Activated naive CD8-positive, alpha-beta T cell treated with anti-CD3 and anti-CD28 coated beads, Interleukin-2, amount 50 U/mL, for 16 hours (primary cell): ENCODE measurements around the gene AMZ2.
A peak's percentile ranks its signal among the peaks of the same experiment; 100 is the strongest.
"Not testable (repeated sequence)": the region's sequence is repeated elsewhere in the genome, so short reads cannot be mapped to it uniquely, and the experiment has no call there.

ENCODE experiments used
- DNase-seq: peaks from one replicate; pipeline ENCODE4 v3.0.0-alpha.2; 2020; ENCODE audit warnings: low read depth, low spot score

The AMZ2 gene, protein sequence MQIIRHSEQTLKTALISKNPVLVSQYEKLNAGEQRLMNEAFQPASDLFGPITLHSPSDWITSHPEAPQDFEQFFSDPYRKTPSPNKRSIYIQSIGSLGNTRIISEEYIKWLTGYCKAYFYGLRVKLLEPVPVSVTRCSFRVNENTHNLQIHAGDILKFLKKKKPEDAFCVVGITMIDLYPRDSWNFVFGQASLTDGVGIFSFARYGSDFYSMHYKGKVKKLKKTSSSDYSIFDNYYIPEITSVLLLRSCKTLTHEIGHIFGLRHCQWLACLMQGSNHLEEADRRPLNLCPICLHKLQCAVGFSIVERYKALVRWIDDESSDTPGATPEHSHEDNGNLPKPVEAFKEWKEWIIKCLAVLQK

DNA sequence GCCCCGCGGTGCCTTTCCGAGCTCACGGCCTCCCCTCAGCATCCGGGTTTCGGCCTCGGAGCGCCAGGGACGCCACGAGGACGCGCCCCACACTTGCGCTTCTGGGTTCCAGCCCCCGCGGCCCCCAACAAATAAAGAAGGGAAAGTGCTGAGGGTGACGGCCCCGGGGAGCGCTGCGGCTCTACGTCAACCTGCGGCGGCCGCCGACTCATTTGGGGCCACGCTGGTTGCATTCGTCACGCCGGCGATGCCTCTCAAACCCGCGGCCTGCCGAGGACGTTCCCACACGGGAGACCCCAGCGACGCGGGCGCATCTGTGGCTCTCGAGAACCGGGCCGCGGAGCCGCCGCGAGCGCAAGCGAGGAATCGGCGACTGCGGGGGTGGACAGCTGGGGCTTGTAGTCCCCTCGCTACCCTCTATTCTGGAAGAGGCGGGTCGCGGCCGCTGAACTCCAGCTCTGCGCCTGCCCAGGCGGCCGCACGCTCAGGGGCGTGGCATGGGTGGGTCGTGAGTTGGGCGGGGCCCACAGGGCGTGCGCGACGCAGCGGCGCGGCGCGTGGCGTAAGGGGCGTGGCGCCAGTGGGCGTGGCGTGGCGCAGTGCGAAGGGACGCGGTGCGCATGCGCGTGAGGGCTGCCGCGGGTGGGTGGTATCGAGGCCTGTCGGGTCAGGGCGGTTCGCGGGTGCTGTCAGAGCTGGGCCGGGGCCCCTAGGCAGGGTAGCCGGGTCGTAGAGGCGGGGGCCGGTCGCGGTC, at the start of gene AMZ2:
Gene AMZ2, plus strand, starts transcription at position 599 of the 754 bp plus-strand sequence. CDS start 2,145 bp downstream, outside the sequence.
- DNase-seq, result peak; percentile 89

DNA sequence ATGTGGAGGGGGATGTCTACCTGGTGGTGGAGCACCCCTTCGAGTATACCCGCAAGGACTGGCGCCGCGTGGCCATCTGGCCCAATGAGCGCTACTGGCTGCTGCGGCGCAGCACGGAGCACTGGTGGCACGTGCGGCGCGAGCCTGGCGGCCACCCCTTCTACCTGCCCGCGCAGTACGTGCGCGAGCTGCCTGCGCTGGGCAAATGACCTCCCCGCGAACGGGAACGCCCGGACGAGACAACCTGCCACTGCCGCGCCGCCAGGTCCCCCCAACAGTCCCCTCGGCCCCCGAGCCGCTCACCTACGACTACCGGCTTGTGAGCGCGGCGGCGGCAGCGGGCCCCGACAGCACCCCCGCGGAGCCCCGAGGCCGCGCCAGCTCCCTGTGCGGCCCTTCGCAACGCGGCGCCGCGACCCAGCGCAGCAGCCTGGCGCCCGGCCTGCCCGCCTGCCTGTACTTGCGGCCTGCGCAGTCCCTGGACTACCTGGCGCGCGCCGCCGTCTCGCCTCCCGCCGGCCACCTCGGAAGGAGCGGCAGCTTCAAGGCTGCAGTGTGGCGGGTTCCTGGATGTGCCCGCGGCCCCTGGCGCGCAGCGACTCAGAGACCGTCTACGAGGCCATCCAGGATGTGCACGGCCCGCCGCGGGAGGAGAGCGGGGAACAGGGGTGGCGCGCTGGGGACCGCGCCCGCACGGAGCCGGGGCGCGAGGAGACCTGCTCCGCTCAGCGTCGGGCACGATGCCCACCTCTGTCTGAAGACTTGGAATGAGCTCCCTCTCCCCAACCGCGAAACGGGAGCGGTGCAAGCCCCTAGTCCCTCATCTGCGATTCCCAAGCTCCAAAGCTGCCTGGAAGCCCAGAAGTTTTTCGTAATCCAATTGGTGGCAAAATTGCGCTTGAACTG, 48.7 kb upstream of the AMZ2 start:
- DNase-seq, result no peak

DNA sequence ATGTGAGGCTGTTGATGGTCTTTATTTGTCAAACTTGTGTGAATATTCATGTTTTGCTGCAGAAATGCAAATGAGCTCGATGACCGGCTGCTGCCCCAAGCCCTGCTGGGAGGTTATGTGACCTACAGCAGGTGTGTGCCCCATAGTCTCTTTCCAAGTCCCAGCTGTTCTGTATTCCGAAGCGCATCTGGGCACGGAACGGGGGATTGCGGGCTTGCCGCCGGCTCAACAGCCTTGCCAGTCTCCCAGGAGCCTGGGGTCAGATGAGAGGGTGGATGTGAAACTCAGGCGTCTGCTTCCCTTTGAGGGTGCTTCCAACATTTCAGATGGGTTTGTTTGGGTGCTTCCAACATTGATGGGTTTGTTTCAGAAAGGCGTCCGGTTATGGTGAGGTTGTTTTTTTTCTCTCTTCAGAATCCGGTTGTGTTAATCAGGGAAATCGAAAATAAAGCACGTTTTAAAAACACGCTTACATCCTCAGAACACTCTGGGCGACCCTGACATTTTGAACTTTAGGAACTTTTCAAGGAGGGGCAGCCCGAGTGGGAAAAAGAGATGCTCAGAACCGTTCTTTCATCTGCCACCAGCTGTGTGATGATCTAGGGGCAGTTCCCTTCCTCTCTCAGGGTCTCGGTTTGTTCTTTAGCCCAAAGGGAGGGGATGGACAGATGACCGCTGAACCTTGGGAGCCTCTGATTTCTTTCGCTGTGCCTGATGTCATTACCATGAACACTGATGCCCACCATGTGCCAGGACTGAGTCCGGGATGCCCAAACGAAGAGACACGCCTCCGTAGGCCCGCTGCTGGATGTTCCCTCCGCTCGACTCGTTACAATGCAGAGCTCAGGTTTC, 47.8 kb upstream of the AMZ2 start:
- no peak for DNase-seq

DNA sequence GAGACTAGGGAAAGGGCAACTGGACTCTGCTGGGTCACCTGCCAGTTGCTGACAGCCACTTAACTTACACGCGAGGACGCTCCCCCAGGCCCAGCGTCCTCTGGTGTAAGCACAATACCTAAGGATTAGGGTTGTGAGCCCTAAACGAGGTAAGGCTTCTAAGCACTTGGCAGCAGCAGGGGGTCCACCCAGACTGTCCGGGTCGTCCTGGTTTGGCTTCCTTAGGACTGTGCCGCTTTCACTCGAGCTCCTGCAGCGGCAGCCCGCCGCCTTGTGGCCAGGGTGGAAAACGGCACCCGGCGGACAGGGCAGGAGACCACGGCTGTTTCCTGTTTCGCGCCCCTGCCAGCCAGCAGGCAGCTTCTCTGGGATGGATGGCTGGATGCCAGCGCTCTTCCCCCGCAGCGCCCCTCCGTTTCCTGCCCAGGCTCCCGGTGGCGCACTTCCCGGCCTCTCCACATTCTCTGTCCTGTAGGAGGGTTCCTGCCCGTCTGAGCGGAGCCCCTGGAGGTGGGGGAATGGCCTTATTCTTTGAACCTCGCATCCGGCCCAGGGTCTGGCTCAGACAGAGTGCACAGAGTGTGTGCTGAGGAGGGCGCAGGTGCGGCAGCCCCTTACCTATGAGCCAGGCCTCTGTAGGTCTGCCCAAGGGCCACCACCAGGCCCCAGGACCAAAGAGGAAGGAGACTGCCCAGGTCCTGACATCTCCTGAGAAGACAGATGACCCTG, 47.0 kb upstream of the AMZ2 start:
- DNase-seq, result peak; percentile 52

DNA sequence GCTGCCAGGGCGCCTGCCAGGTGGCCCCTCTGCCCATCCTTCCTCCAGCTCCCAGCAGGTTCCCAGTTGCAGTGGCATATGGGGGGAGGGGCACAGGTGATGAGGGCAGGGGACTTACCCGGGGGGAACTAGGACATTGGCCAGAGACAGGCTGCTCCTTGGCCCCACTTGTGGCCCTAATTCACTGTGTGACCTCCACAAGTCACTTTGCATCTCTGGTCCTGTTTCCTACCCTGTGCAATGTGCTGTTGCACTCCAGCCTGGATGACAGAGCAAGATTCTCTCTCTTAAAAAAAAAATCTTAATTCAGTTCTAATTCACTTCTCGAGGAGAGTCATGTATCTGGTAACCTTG, 46.4 kb upstream of the AMZ2 start:
- not testable (repeated sequence) for DNase-seq

DNA sequence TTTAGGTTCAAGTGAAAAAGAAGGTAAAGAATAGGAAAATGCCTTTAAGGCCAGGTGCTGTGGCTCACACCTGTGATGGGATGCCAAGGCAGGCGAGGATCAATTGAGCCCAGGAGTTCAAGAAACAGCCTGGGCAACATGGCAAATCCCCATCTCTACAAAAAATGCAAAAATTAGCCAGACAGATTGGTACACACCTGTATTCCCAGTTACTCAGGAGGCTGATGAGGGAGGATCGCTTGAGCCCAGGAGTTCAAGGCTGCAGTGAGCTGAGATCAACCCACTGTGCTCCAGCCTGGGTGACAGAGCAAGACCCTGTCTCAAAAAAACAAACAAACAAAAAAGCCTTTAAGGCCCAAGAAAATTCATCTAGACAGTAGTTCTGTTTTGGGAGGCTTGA, 45.5 kb upstream of the AMZ2 start:
- not testable (repeated sequence) for DNase-seq

DNA sequence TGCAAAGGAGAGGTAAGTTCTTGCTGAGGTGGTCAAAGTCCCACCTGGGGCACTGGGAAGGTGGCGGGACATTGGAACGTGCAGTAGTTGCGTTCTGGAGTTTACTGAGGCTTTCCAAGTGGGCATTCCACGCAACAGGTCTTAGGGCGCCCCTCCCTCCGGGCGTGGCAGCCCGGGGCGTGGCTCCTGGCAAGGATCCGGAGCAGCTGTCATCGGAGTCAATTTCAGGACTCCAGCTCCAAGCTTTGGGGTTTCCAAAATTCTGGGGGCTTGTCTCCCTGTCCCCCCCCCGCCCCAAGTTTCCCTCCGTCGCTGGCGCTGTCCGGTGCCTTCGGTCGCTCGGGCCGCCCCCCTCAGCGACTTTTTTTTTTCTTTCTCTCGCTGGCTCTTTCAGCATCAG, 43.1 kb upstream of the AMZ2 start:
- no peak for DNase-seq

DNA sequence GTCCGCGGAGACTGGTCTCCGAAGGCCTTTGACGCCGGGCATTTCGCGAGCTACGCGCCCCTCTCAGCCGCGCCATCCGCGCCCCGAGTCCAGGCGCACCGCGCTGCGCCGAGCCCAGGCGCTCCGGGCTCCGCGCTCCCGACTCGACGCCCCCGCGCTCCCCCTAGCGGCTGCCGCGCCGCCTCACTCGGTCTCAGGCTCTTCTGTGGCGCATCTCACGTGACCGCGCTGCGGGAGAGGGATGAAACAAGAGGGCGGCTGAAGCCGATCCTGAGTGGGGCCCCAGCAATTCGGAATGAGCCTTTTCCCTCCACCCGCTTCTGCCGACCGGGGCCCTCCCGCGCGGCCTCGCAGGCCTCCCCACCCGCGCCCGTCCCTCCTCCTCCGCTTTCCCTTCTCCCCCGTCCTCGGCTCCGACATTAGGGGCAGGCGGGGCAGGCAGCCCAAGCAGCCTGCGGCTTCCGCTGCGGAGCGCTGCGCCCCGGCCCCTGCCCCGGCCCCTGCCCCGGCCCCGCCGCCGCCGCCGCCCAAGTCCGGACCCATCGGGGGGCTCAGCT, 42.5 kb upstream of the AMZ2 start:
- DNase-seq, result peak; percentile 77

DNA sequence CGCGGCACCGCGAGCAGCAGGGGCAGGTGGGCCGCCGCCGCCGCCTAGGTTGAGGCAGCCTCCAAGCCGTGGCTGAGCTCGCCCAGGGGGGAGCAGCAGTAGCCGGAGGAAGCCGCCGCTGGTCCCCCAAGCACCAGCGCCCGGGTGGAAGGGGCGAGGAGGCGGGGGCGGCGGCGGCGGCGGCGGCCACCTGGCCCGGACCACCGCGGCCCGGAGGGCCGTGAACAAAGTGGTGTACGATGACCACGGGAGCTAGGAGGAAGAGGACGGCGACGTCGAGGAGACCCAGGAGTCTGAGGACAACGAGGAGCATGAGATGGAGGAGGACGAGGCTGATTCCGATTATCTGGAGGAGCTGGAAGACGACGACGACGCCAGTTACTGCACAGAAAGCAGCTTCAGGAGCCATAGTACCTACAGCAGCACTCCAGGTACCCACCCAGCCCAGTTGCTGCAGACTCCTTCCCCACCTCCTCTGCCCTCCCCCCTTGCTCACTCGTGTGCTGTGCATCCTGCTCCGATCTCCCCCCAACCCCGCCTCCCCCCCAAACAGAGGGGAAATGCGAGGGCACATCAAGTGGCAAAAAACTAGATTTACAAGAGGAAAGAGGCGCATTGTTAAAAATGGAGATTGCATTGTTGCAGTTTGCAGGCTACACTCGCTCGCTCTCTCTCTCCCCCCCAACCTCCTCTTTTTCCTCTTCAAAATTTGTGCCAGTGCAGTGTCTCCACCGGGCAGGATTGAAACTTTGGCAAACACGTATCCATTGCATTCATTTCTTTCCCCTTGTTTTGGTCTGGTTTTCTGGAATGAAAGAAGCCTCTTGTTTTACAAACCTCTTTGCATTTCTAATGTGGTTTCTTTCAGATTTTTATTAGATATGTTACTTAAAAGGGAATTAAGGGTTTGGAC, 41.8 kb upstream of the AMZ2 start:
- DNase-seq, result no peak

DNA sequence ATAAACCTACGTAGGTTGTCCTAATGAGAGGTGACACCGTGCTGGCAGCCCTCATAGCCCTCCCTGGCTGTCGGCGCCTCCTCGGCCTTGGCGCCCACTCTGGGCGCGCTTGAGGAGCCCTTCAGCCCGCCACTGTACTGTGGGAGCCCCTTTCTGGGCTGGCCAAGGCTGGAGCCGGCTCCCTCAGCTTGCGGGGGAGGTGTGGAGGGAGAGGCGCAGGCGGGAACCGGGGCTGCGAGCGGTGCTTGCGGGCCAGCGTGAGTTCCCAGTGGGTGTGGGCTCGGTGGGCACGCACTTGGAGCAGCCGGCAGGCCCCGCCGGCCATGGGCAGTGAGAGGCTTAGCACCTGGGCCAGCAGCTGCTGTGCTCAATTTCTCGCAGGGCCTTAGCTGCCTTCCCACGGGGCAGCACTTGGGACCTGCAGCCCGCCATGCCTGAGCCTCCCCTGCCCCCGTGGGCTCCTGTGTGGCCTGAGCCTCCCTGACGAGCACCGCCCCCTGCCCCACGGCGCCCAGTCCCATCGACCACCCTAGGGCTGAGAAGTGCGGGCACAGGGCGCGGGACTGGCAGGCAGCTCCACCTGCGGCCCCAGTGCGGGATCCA, 40.1 kb upstream of the AMZ2 start:
- DNase-seq, result no peak

DNA sequence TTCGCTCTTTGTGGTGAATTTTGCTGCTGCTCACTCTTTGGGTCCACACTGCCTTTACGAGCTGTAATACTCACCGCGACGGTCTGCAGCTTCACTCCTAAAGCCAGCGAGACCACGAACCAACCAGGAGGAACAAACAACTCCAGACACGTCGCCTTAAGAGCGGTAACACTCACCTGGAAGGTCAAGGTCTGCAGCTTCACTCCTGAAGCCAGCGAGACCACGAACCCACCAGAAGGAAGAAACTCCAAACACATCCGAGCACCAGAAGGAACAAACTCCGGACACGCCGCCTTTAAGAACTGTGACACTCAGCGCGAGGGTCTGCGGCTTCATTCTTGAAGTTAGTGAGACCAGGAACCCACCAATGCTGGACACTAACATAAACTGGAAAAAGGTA, 39.2 kb upstream of the AMZ2 start:
- not testable (repeated sequence) for DNase-seq

DNA sequence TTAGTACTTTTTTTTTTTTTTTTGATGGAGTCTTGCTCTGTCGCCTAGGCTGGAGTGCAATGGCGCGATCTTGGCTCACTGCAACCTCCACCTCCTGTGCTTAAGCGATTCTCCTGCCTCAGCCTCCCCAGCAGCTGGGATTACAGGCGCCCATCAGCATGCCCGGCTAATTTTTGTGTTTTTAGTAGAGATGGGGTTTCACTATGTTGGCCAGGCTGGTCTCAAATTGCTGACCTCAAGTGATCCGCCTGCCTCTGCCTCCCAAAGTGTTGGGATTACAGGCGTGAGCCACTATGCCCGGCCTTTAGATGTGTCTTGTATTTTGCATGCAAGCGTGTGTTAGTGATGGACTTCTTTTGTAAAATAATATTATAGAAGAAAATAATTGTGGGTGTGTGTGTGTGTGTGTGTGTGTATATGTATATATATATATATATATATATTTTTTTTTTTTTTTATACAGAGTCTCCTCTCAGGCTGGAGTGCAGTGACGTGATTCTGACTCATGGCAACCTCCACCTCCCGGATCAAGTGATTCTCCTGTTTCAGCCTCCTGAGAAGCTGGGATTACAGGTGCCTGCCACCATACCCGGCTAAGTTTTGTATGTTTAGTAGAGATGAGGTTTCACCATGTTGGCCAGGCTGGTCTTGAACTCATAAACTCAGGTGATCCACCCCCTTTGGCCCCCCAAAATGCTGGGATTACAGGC, 38.5 kb upstream of the AMZ2 start:
- not testable (repeated sequence) for DNase-seq

DNA sequence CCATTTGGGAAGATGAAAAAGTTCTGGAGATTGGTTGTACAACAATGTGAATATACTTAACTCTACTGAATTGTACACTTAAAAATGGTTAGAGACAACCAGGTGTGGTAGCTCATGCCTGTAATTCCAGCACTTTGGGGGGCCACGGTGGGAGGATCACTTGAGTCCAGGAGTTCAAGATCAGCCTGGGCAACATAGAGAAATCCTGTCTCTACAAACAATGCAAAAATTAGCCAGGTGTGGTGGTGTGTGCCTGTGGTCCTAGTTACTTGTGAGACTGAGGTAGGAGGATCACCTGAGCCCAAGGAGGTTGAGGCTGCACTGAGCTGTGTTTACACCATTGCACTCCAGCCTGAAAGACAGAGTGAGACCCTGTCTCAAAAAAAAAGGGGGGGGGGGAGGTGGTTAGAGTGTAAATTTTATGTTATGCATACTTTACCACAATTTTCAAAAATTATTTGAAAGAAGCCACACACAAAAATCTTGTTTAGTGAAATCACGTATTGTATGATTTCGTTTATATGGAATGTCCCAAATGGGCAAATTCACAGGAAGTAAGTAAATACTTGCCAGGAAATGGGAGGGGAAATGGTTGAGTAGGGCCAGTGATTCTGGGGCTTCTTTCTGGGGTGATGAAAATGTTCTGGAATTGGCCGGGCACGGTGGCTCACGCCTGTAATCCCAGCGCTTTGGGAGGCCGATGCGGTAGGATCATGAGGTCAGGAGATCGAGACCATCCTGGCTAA, 37.1 kb upstream of the AMZ2 start:
- DNase-seq, result no peak

DNA sequence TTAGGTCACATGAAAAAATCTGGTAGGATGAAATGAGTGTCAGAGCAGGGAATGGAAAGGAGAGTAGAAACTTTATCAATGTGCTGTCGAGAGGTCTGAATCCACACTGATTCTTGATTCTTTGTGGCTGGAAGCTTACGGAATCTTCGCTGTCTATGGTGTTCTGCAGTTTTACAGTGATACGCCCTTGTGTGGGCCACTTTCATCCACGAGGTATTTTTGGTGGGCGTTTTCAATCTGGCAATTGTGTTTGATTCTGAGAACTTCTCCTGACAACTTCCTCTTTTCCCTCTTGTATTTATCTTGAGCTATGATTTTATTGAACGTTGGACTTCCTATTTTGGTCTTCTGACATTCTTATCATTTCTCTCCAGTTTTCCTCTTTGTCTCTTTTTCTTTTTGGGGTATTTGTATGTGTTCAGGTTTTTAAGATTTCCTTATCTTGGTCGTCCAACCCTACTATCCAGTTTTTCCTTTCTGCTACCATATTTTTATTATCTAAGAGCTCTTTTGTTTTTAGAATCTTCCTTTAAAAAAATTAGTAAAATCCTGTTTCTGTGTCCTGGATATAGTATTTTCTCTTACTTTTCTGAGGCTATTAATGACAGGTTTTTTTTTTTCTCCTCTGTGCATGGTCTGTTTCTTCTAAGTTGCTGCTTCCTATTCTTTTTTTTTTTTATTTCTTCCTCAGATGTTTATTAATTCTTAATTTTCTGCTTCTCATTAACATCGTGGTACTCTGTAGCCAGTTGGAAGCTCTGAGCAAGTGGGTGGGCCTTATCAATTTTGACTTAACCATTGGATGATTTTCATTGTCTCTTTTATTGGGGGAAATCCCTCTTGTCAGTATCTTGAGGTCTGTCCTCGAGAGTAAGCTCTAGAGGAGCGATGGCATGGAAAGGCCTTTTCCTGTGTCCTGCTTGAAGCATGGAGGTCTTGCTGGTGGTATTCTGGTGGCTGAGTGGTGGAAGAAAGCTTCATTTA, 34.1 kb upstream of the AMZ2 start:
- not testable (repeated sequence) for DNase-seq

DNA sequence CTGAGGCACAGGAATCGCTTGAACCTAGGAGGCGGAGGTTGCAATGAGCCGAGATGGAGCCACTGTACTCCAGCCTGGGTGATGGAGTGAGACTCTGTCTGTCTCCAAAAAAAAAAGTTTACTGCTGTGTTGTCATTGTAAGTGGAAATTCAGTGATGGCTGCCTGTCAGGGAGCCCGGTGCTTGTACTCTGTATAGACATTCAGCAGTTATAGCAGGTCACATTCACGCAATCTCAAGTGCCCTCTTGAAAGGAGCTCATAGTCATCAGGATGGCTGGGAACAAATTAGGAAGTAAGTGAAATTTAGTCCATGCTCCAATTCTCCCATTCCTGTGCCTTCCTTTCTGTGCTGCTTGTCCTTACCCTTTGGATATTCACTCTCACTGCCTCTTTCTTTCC, 32.4 kb upstream of the AMZ2 start:
- DNase-seq, result not testable (repeated sequence)

DNA sequence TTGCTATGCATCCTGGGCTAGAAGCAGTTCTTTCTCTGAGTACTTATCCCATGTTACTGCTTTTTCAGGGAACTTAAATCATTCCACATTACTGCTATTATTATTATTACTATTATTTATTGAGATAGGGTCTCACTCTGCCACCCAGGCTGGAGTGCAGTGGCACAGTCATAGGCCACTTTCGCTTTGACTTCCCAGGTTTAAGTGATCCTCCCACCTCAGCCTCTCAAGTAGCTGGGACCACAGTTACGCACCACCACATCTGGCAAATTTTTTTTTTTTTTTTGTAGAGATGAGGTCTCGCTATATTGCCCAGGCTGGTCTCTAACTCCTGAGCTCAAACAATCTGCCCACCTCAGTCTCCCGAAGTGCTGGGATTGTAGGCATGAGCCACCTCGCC, 28.4 kb upstream of the AMZ2 start:
- not testable (repeated sequence) for DNase-seq
